Dermis microvascular lymphatic vessel endothelial cell (primary cell): ENCODE measurements around the gene ADISSP. TPM values are rescaled to one million over a fixed set of nuclear protein-coding genes. Genes with fewer than 3 reads are reported as not detected.

Experiments used
- DNase-seq, 2 donors: peaks; one replicate each; pipeline versions ENCODE4 v3.0.0 to v3.0.0-alpha.2; 2010; ENCODE audit warnings: low read depth in 2 of 2
- total RNA-seq: library from RNA; depleted of rRNA; stranded (reverse); fragments of >200 nt; gene quantifications from 2 replicates; pipeline ENCODE4 v1.2.1, GENCODE V29; 2014

Gene ADISSP
- total RNA-seq, 1 donor from 2014 or later: 24.0 TPM

DNA sequence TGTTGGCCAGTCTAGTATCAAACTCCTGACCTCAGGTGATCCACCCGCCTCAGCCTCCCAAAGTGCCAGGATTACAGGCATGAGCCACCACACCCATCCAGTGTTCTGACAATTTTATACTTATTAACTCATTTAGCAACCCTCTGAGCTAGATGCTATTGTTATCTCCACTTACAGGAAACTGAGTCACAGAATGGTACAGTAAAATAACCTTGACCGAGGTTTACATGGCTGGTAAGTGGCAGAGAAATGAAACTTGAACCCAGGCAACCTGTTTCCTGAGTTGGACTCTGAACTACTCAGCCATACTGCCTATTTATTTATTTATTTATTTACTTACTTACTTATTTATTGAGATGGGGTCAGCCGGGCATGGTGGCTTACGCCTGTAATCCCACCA, 48.5 kb downstream of the ADISSP start:
- peak in 1 of 2 donors; percentile 48 for DNase-seq

DNA sequence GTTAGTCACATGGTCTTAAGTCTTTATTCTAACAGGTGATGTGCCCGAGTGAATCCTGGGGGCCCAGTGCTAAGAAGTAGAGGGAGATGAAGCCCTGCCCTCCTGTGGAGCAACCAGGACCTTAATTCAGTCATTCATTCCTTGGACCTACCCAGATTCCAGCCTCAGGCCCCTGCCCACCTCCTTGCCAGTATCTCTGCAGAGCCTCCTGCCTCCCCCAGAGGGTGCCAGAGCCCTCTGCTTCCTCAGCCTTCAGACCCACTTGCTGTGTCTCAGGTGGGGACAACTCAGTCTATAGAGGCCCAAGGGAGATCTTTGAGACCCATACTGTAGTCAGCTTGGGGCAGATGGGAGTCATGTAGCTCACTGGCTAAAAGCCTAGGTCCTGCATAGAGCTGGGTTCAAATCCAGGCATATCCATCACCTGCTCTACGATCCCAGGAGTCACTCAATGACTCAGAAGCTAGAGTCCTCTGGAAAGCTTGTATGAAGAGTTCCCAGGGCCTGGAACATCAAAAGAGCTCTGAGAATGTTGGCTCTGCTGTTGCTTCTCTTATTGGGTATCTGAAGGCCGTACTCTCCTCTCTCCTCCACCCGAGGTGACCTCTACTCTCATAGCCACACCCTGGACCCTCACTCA, 51.2 kb downstream of the ADISSP start:
- peak in 1 of 2 donors; percentile 64 for DNase-seq

DNA sequence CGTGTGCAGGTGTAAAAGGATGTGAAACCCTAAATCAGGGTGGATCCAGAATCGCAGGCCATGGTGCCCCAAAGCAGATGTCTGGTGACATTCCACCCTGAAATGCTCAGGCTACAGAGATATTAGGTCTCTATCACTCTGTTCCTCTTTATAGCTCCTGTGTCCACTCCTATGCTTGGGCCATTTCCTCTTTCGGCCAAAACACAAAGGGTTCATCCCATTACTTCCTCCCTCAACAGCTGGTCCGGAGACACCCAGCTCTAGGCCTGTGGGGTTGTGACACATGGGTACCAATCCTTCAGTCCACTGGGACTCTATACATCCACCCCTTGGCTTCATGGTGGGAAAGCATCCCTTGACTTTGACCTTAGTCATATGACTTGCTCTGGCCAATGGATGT, 53.5 kb downstream of the ADISSP start:
- DNase-seq: no peak

DNA sequence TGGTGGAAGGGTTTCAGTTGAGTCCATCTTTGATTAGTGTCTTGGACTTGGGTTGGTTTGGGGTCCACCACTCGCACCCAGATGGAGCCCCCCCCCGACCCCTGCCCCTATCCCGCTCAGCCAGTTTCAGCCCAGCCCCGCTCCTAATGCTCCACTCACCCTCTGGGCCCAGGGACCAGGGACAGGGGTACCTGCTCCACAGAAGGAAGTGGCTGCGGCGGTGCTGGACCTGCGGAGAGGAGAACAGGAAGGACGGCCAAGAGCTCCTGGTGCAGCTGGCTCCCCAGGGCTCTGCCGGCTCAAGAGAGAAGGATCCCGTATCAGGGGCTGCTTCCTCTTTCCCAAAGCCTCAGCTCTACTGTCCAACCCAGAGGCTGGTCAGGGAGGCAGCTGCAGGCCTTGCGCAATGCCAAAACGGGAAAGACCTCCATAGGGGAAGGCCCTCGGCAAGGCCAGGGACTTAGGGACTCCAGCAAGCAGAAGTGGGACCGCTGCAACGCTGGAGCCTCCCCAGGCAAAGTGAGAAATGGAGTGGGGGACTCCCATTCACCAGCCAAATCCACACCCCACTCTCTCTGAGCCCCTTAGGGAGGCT, 55.2 kb downstream of the ADISSP start, which contains the start of gene SIGLEC1:
TSS of gene SIGLEC1 (minus strand) at position 322 of the 595 bp plus-strand sequence. CDS start 5,472 bp downstream, outside the sequence.
- DNase-seq: no peak

DNA sequence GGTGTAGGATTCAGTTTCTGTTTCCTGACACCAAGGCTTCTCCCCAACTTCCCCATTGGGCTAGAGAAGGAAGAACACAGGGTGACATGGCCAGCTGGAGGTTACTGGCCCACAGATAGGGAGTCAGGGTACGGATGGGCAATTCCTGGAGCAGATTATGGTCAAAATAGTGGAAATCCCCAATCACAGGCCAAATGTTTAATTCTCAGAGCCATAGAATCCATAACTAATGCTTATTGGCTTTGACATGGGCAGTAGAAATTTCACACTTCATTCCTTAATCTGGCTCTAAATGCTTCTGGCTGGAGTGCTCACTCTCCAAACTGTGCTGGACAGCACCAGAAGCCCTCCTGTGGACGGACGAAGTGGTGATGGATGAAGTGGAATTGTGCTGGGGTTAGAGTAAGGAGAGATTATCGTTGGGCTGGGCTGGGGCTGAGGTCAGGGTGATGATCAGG, 56.0 kb downstream of the ADISSP start:
- DNase-seq: no peak

DNA sequence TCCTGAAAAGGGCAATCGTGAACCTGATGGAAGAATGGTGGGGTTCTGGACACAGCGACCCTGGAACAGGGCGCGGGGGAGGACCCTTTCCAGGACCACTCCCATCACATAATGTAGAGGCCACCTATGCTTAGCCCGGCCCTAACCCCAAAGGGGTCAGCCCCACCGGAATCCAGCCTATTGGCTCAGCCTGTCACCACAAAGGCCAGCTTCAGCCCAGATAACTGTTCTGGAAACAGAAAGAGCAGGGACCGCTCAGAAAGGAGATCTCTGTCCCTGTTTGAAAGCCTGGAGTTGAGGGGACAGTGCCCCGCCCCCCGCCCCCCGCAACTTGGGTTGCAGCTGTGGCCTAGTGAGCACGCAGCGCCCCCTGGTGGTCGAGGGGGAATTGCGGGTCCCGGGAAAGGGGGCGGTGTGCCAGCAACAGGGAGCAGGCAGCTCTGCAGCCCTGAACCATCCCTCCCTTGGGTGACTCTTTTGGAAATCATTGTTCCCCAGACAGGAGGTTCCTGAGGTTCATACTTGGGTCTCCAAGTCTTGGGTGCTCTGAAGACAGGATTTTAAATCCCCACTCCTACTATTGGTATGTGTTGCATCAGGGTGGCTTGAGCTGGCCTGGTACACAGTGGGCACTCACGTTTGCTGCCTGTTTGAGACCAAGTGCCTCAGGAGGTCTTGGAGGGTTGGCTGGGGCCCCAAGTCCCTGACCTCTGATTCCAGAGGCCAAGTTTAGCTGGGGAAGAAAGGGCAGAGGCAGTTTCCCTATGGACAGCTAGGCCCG, 56.7 kb downstream of the ADISSP start:
- peak in 1 of 2 donors; percentile 54 for DNase-seq

DNA sequence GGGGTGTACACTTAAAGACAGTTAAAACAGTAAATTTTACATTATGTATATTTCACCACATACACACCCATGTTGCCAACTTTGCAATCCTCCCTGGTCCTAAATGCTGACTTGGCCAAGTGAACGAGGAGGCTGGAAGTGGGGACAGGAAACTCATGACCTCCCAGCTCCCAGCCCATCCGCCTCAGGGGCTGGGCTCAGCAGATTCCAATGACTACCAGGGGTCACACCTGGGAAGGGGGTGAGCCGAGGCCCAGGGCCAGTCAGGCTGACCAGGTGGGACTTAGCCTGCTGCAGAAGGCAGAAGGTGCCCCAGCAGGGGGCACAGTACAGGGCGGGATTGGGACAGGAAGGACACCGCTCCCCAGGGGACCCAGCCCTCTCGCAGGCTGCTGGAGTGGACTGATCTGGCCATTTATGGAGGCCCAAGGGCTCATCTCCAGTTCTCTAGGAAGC, 57.5 kb downstream of the ADISSP start:
- no peak for DNase-seq

DNA sequence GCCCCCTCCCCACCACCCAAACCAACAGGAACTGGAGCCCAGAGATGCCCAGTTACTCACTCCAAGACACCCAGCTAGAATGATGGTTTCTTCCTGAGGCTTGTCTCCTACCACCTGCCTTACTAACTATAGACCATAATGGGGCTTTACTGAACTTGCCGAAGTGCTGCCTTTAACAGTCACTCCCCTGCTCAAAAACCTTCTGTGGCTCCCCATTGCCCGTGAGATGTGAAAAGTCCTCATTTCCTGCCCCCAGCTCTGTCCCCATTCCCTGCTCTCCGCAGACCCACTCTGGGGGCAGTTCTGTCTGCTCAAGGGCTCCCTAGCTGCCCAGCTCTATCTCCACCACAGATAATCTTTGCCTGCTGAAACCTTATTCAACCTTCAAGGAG, 60.0 kb downstream of the ADISSP start:
- no peak for DNase-seq

DNA sequence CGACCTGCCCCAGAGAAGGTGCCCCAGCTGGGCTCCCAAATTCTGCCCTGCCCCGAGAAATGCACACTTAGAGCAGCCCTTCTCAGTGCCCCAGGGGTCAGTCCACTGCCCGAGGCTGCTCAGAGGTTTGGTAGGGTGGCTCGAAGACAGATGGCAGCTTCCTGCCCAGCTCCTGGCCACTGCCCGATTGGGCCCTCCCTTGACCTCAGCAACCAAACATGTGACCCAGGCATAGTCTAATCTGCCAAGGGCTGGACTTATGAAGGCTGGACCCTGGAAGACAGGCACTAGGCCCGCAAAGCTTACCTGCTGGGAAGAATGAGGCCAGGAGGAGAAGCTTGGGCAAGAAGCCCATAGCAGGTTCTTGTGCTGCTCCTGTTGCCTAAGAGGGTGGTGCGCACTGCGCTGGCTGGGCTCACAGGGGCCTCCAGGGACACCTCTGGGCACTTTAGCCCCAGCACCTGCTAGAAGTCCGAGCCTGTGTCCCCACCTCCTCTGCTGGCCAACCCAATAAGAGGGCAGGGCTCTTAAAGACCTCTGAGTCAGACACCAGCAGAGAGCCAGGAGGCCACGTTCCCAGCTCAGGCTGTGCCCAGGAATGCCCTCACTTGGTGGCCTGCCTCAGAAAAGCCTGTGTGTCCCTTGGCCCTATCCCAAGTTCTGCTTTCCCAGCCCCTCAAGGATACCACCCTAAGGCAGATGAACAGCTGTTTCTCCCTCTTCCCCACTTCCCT, 60.6 kb downstream of the ADISSP start:
- DNase-seq: no peak

DNA sequence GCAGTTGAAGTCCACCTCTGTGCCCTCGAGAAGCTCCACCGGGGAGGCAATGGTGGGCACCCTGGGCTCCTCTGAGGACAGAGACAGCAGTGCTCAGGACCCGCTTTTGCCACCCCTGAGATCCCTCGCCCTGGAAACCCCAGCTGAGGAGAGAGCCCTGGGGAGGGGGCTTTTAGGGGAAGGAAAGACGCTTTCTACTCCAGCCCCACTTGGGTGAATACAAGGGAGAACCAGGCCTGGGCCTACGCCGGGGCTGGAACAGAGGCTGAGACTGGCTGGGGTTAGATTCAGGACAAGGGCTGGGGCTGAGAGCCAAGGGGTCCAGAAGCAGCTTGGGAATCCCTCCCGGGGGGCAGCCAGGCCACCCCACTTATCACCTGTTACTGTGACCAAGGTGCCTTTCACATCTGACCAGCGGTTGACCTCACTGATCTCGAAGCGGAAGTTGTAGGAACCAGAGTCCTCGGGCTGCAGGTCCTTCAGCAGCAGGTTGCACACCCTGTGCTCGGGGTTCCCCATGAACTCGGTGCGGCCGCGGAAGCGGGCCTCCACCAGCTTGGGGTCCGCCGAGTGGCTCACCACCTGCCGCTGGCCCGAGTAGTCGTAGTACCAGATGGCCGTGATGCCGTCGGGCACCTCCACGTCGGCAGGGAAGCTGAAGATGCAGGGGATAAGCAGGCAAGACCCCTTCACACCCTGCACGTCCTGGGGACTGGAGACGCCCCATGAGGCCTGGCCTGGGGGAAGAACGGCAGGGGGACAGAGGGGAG, 61.4 kb downstream of the ADISSP start:
- DNase-seq: no peak

DNA sequence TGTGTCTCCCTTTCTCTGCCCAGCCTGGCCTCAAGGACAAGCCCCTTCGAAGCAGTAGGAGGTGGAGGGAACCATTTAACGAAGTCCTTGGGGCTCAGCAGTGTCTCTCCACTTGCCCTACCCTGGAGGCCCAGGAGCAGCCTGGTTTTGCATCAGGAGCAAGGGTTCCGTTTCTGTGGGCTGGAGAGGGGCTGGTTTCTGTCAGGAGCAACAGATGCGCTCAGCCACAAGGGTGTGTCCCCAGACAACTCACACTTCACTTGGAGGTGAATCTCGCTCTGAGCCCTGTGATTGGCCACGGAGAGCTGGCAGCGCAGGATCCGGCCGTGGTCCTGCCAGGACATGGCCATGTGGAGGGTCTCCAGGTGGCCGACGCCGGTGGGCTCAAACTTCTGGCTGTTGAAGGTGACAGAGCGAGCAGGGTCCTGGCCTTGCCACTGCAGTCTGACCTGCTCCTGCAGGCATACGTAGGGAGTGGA, 62.0 kb downstream of the ADISSP start:
- no peak for DNase-seq

DNA sequence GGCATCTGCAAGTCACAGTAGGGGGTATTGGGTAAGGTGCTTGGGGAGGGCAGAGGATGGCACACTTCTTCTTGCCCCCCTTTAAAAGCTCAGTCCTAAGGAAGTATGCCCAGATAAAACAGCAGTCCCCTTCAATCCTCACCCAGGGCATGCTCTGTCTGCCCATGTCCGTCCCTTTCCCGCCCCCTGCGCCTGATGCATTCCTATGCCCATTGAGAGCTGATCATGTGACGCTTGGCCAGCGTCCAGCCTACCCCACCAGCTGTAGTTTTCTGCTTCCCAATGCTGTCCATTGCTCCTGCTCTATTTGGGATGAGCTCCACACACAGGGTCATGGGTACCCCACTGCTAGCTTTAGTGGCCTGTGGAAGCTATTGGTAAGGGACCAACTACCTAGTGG, 63.5 kb downstream of the ADISSP start:
- DNase-seq: no peak

Other genes with a start within 250 kb of the ADISSP start
- gene GFRA4, start 104.4 kb downstream of the ADISSP start, total RNA-seq: not detected in 2 replicates
- under 0.01 TPM in 1 of 2 replicates, not detected in the other for gene ADAM33, start 85.7 kb downstream of the ADISSP start, total RNA-seq
- gene SIGLEC1, start 55.2 kb downstream of the ADISSP start, total RNA-seq: not detected in 2 replicates
- gene HSPA12B, start 35.1 kb downstream of the ADISSP start, total RNA-seq: 10.2 and 14.2 TPM in 2 replicates
- under 0.01 TPM in 1 of 2 replicates, not detected in the other for gene SPEF1, start 13.7 kb upstream of the ADISSP start, total RNA-seq
- gene CENPB, start 19.0 kb upstream of the ADISSP start, total RNA-seq: 65.5 and 77.4 TPM in 2 replicates
- 27.5 and 31.4 TPM in 2 replicates for gene CDC25B, start 28.6 kb upstream of the ADISSP start, total RNA-seq
- 15.4 and 21.5 TPM in 2 replicates for gene AP5S1, start 52.8 kb upstream of the ADISSP start, total RNA-seq
- 14.5 and 18.0 TPM in 2 replicates for gene MAVS, start 79.1 kb upstream of the ADISSP start, total RNA-seq
- 29.4 and 30.1 TPM in 2 replicates for gene PANK2, start 121.6 kb upstream of the ADISSP start, total RNA-seq
- gene RNF24, start 247.8 kb upstream of the ADISSP start, total RNA-seq: 2.1 and 5.2 TPM in 2 replicates